Breast epithelium (tissue), 3 donors: ENCODE results near the gene BBS9.

ENCODE experiments used
- POLR2A ChIP-seq: fragments of 450-650 bp; IDR thresholded peaks from one replicate; pipeline ENCODE4 v1.6.1; 2016; ENCODE audit warnings: antibody characterized with exemption, mild to moderate bottlenecking, moderate library complexity
- TF ChIP-seq, protein P1 (sequence below), 3 donors: fragments of 450-650 bp; IDR thresholded peaks; one replicate each; pipeline ENCODE4 v1.5.1; 2016 to 2017; ENCODE audit warnings: antibody characterized with exemption in 3 of 3, mild to moderate bottlenecking in 3 of 3, moderate library complexity in 3 of 3

DNA sequence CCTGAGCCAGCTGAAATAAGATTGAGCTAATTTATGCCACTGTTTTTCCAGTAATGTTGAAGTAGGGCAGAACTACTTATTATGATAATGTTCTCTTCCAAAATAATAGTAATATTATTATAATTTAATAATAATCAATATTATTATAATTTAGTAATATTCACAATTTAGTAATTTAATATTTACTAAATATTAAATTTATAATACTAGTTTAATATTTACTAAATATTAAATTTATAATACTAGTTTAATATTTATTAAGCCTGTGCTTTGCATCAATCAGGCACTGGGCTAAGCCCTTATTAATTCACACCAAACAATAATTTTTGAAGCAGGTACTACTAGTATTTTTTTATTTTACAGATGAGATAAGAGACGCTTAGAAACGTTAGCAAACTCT is 170.1 kb downstream of the BBS9 start:
- TF ChIP-seq, protein P1, sequence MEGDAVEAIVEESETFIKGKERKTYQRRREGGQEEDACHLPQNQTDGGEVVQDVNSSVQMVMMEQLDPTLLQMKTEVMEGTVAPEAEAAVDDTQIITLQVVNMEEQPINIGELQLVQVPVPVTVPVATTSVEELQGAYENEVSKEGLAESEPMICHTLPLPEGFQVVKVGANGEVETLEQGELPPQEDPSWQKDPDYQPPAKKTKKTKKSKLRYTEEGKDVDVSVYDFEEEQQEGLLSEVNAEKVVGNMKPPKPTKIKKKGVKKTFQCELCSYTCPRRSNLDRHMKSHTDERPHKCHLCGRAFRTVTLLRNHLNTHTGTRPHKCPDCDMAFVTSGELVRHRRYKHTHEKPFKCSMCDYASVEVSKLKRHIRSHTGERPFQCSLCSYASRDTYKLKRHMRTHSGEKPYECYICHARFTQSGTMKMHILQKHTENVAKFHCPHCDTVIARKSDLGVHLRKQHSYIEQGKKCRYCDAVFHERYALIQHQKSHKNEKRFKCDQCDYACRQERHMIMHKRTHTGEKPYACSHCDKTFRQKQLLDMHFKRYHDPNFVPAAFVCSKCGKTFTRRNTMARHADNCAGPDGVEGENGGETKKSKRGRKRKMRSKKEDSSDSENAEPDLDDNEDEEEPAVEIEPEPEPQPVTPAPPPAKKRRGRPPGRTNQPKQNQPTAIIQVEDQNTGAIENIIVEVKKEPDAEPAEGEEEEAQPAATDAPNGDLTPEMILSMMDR (IDR thresholded peaks at IDR 0.05) = no peak
- no peak for TF ChIP-seq POLR2A
